ENCODE measurements around the gene MALT1.

DNA sequence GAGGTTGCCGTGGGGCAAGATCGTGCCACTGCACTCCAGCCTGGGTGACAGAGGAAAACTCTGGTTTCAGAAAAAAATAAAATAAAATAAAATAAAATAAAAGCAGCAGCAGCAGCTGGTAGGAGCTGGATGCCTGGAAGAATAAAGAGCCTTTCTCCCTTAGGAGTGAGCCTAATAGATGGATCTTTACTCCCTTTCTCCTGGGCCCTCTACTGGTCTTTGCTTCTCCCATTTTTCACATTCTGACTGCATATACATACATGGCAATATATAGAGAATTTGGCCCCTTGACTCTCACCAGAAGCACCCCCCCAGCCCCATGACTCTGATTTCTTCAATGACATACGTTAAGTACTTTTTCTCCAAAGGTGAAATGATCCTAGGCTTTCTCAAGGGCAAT is 9.8 kb upstream of the MALT1 start:
- TF ChIP-seq SIN3A (IDR thresholded peaks at IDR 0.05; ENCODE audit: borderline replicate concordance, insufficient read depth, low read length) (no peak), POLR2AphosphoS5 (IDR thresholded peaks at IDR 0.05; ENCODE audit: low read depth, low read length) (no peak), TAF1 (IDR thresholded peaks at IDR 0.05; ENCODE audit: borderline replicate concordance, insufficient read depth, low read length) (no peak)
- TF ChIP-seq, protein P1, sequence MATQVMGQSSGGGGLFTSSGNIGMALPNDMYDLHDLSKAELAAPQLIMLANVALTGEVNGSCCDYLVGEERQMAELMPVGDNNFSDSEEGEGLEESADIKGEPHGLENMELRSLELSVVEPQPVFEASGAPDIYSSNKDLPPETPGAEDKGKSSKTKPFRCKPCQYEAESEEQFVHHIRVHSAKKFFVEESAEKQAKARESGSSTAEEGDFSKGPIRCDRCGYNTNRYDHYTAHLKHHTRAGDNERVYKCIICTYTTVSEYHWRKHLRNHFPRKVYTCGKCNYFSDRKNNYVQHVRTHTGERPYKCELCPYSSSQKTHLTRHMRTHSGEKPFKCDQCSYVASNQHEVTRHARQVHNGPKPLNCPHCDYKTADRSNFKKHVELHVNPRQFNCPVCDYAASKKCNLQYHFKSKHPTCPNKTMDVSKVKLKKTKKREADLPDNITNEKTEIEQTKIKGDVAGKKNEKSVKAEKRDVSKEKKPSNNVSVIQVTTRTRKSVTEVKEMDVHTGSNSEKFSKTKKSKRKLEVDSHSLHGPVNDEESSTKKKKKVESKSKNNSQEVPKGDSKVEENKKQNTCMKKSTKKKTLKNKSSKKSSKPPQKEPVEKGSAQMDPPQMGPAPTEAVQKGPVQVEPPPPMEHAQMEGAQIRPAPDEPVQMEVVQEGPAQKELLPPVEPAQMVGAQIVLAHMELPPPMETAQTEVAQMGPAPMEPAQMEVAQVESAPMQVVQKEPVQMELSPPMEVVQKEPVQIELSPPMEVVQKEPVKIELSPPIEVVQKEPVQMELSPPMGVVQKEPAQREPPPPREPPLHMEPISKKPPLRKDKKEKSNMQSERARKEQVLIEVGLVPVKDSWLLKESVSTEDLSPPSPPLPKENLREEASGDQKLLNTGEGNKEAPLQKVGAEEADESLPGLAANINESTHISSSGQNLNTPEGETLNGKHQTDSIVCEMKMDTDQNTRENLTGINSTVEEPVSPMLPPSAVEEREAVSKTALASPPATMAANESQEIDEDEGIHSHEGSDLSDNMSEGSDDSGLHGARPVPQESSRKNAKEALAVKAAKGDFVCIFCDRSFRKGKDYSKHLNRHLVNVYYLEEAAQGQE (IDR thresholded peaks at IDR 0.05; ENCODE audit: insufficient read depth in 1 of 2, low read depth in 2 of 2, low read length in 2 of 2) = no peak
